Measurements from ENCODE around the gene MS4A10.

The MS4A10 gene

GRCh38 chr11:60830478-60831142 is 45.5 kb downstream of the MS4A10 start:
- no peak for DNase-seq

- DNase-seq: peak; percentile 21
These were observed 46.0 kb downstream of the MS4A10 start for GRCh38 chr11:60831143-60831500.

DNA sequence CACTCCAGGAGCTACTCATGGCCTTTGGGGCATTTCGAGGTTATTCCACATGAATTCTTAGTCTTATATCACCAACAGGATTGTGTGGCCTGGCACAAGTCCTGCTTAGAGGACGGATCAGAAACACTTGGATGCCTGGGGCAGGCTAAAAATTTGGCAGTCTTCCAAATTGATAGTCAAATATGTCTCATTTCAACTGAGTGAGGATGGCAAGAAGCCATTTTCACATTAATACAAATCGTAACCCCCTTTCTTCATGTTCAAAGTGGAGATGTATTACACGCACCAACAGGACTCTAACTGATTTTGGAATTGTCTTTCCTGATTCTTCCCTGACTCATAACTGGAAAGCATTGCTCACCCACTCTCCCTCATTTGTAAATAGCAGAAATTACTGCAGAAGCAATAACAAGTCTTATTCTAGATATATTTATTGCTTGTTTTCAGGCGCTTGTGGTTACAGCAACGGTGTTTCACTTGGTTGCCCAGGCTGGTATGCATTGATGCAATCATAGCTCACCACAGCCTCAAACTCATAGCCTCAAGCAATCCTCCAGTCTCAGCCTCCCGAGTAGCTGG is 46.5 kb downstream of the MS4A10 start:
- DNase-seq: no peak

DNA sequence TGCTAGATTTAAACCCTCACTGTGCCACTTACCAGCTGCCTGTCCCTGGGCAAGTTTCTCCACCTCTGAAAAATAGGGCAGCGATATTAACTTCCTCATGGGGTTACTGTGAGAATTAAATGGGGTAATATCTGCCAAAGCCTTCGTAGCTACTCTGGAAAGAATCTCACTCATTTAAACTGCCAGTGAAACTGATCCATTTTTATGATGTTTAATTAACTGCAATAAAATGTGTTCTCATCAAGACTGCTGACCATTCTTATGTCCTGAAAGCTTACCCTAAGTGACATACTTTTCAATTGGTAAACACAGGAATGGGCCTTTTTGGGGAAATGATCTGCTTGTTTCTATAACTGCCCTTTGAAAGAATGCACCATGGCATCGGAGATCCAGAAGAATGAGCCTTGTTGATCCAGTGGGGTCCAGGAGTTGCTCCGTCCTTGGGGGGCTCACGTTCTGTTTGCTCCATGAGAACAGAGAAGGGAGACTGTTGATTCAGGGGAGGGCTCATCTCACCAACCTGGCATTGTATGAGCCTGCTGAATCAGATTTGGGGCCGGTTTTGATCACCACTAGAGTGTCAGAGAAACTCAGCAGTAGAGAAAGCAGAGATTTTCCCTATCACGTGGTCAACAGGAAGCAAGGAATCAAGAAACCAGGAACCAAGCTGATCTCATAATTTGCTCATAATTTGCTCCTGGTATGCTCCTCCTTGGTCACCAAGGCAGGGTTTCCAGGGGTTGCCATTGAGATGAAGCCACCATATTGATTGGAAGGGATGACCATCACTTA is 49.8 kb downstream of the MS4A10 start:
- no peak for DNase-seq

- no peak for DNase-seq
These were observed 50.4 kb downstream of the MS4A10 start for GRCh38 chr11:60835534-60835846.

DNA sequence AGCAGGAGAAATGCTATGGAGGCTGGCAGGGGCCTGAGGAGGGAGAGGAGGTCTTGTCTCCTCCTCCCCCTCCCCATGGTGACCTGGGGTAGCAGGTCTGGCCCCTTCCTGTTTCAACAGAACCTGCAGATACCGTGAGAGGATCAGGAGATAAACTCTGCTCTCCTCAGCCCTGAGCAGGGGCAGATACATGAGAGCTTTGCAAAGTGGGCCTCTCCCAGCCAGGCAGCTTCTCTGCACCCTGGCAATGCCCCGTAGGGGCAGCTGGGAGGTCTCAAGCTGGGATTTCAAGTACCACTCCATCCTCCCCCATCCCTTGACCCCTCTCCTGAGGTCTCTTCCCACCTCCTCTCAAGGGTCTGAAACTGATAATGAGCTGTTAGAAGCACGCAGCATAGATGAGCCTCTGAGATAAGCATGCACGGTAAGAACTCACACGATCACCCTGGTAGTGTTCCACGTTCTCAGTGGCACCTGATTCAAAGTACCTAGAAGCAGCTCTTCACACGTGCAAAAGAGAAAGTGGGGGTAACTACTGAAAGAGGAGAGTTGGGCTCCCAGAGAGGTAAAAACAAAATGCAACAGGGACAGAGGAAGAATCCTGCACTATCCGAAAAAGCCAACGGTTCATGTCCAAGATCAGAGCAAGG is 51.9 kb downstream of the MS4A10 start:
- DNase-seq: no peak

DNA sequence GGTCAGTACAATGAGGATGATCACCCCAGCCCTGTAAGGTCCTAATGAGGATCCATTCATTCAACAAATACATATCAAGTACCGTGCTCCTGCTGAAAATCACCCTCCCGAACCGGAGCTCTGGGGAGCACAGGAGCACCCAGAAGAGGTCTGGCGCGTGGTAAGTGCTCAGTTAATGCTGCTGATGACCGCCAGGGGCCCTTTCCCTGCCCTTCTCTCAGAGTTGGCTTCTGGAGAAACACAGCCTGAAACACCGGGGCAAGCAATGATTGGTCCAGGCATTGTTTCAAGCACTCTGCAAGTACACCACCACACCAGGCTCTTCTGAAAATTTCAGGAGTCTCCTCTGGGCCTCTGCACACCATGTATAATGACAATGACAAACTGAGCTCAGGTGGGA is 53.0 kb downstream of the MS4A10 start:
- DNase-seq: no peak

DNA sequence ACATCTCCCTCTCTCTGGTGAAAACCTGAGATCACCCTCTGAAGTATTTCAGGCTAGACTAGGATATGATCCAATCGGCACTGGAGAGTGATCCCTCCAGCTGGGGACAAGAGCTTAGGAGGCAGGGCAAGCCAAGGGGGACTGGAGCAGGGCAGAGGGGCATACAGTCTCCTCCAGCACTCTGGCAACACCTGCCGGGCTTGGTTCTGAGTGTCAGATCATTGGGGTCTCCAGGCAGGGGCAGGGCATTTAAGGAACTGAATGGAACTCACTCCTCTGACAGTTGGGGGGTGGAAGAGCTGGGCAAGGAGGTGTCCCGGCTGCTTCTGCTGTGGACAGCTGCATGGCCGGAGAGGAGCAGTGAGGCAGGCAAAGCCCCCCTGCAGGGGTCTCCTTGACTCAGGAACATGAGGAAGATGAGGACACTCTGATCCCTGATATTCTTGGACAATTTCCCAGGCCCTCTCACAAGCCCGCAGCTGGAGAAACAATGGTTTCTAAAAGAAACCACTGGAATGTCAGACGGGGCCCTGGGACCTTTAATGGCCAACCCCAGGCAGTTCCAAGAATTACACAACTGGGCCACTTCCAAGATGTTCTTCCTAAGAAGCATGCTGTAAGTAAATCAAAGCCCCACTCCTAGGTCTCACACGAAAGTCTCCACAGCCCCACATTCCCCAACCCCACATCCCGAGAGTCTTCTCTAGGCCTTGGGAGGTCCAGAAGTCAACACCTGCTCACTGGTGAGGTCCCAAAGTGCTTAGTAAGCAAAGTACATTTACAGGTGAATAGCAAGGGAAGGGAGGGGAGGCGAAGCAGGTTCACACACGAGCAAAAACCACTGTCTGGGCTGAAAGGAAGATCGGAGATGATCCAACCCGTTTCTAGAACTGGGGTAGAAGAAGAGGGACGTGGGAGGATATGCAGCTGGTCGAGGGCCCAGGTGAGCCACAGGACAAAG is 55.6 kb downstream of the MS4A10 start:
- DNase-seq: no peak

DNA sequence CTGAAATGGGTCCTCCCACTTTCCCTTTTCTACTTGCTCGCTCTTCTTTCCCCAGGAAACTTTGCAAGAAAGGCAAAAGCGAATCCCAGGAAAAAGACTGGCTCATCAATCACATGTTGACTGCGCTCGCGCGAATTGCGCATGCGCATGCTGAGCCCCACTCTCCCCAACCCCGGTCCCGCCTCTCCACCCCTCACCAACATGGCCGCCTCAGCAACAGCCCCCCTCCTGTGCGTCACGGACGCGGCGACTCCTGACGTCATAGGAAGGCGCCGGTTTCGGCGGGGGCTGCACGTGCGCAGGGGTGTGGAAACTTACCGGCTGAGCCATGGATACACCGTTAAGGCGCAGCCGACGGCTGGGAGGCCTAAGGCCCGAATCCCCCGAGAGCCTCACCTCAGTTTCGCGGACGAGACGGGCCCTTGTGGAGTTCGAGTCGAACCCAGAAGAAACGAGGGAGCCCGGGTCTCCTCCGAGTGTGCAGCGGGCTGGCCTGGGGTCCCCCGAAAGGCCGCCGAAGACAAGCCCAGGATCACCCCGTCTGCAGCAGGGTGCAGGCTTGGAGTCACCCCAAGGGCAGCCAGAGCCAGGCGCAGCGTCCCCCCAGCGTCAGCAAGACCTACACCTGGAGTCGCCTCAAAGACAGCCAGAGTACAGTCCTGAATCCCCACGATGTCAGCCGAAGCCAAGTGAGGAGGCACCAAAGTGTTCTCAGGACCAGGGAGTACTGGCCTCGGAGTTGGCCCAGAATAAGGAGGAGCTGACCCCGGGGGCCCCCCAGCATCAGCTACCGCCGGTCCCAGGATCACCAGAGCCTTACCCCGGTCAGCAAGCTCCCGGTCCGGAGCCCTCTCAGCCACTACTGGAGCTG is 56.9 kb downstream of the MS4A10 start, which contains the start of gene CCDC86:
TSS of gene CCDC86 (plus strand) at position 317 of the 871 bp plus-strand sequence. CDS start at position 329, 12 bp downstream.
- DNase-seq: peak; percentile 96

DNA sequence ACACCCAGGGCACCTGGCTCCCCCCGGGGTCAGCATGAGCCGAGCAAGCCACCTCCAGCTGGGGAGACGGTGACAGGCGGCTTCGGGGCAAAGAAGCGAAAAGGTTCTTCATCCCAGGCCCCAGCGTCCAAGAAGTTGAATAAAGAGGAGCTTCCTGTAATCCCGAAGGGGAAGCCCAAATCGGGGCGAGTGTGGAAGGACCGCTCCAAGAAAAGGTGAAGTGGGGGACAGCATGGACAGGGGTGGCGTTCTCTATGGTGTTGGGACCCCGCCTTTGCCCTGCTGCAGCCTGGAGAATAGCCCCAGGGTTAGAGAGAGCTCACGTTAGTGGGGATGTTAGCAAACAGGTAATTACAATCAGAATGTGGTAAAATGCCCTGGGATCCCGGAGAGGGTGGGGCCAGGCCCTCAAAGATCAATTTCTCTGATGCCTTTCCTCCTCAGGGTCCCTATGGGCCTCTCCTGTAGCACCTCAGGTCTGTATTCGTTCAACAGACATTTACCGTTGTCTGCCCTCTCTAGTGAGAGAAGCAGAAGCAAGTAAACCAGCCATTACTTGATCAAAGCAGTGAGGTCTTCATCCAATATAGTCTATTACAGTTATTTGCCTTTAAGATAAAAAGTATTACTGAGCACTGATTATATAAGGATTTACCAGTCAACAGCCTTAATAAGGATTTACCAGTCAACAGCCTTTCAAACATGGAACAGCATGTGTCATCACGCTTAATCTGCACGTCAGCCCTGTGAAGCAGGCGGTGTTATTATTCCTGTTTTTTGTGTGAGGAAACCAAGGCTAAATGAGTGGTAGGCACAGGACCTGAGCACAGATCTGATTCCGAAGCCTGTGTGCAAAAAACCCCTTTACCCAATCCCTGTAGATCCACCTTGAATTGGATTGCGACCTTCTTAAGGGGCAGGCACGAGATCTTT is 57.8 kb downstream of the MS4A10 start:
- DNase-seq: no peak

- DNase-seq: no peak
These were observed 59.1 kb downstream of the MS4A10 start for GRCh38 chr11:60844045-60844869.

- DNase-seq: no peak
These were observed 59.7 kb downstream of the MS4A10 start for GRCh38 chr11:60844870-60845221.

DNA sequence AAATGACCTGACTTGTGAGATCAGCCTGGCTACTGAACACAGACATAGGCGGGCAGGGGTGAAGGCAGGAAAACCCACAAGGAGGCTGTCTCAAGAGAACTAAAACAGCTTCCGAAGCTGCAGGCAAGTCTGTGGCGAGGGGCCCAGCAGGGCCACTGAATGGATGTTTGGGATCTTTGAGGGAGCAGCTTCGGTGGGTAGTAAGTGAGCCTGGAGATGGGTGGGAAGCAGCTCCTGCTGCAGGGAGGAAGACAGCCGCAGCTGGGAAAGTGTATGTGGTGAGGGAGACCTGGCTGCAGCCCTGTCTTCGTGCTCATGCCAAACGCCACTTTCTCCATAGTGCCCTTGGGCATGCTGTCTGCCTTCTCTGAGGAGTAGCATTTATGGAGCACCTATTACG is 60.2 kb downstream of the MS4A10 start:
- DNase-seq: no peak

GRCh38 chr11:60847281-60847680 is 62.1 kb downstream of the MS4A10 start:
- no peak for DNase-seq

DNA sequence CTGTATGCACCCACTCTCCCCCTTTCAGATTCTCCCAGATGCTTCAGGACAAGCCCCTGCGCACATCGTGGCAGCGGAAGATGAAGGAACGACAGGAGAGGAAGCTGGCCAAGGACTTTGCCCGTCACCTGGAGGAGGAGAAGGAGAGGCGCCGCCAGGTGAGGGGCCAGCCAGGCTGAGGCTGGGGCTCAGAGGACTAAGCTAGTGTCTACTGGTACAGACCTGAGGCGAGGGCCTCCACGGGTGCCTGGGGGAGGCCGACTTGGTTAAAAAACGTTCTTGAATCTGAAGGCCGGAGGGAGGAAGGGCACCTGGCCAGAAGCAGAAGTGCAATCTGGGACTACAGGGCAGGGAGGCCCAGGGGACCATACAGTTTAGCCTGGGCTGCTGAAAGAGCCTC is 62.8 kb downstream of the MS4A10 start:
- DNase-seq: no peak

GRCh38 chr11:60848714-60849151 is 63.6 kb downstream of the MS4A10 start:
- no peak for DNase-seq

DNA sequence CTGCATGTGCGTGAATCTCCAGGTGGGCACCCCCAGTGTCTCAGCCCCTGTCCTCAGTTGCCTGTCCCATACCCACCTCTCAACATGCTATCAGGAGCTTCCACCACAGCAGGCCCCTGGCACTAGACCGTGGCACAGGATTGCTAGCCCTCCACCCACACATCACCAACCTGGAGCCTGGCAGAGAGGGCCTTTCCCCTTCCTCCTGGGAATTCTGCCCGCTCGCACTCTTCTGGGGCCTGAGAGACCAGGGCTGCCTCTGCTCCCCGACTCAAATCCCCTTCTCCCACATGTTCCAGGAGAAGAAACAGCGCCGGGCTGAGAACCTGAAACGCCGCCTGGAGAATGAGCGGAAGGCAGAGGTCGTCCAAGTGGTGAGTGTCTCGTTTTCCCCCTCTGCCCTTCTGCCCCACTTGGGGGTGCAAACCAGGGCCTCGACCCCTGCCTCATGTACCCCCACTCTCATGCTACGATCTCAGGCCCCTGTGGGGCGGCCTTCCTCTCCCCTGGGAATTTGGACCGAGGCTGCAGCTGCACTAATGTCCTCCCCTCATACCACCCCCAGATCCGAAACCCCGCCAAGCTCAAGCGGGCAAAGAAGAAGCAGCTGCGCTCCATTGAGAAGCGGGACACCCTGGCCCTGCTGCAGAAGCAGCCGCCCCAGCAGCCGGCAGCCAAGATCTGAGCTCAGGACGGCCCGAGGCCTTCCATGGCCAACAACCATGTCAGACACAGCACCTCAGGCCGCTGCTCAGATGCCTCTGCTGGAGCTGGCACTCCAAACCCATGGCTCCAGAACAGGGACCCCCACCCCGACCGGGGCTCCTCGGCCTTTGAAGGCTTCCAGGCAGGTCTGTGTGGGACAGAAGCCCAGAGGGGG is 64.7 kb downstream of the MS4A10 start:
- DNase-seq: no peak
